Gastrocnemius medialis (tissue), 4 donors: ENCODE data around the gene MTRR.

Experiments used
- POLR2A ChIP-seq, 2 donors: fragments of 450-650 bp; IDR thresholded peaks; one replicate each; pipeline ENCODE4 v1.6.1; 2017; ENCODE audit warnings: antibody characterized with exemption in 2 of 2, mild to moderate bottlenecking in 2 of 2, moderate library complexity in 2 of 2
- TF ChIP-seq, protein P1 (sequence below), 5 experiments: fragments of 450-650 bp in 3 of 5; fragments of 200-600 bp in 2 of 5; sonication (generic) in 2 of 5; IDR thresholded peaks in 4 of 5; conservative IDR thresholded peaks in 1 of 5; 1 replicate in 4 of 5; 2 replicates in 1 of 5; pipeline ENCODE4 v1.5.1; 2016 to 2019; ENCODE audit warnings: antibody characterized with exemption in 5 of 5, mild to moderate bottlenecking in 3 of 5, moderate library complexity in 3 of 5

GRCh38 chr5:7856855-7857254 is 12.1 kb upstream of the MTRR start:
- TF ChIP-seq, protein P1, sequence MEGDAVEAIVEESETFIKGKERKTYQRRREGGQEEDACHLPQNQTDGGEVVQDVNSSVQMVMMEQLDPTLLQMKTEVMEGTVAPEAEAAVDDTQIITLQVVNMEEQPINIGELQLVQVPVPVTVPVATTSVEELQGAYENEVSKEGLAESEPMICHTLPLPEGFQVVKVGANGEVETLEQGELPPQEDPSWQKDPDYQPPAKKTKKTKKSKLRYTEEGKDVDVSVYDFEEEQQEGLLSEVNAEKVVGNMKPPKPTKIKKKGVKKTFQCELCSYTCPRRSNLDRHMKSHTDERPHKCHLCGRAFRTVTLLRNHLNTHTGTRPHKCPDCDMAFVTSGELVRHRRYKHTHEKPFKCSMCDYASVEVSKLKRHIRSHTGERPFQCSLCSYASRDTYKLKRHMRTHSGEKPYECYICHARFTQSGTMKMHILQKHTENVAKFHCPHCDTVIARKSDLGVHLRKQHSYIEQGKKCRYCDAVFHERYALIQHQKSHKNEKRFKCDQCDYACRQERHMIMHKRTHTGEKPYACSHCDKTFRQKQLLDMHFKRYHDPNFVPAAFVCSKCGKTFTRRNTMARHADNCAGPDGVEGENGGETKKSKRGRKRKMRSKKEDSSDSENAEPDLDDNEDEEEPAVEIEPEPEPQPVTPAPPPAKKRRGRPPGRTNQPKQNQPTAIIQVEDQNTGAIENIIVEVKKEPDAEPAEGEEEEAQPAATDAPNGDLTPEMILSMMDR (IDR thresholded peaks at IDR 0.05 in 4 of 5, conservative IDR thresholded peaks at IDR 0.05 in 1 of 5): peak; percentile 14 to 72 (median 44)
- TF ChIP-seq POLR2A (IDR thresholded peaks at IDR 0.05): no peak
